SU-DHL-6 (cell line): ENCODE data around the gene MANEA.

ENCODE experiments used
- CTCF ChIP-seq: fragments of 200-600 bp; sonication (generic); IDR thresholded peaks from one replicate; pipeline ENCODE4 v1.5.1; 2017; ENCODE audit warnings: antibody characterized with exemption, mild to moderate bottlenecking, low read length, moderate library complexity; ENCODE audit not compliant: insufficient read depth, poor library complexity, severe bottlenecking
- EZH2phosphoT487 ChIP-seq: fragments of 200-600 bp; sonication (generic), shearing (Covaris generic); conservative IDR thresholded peaks from 2 replicates; pipeline ENCODE4 v1.6.1; 2018; ENCODE audit warnings: mild to moderate bottlenecking, antibody characterized with exemption, low read length, moderate library complexity, mixed read lengths

GRCh38 chr6:95576218-95576997 is 927 bp upstream of the MANEA start:
- TF ChIP-seq CTCF (no peak), EZH2phosphoT487 (no peak)
